Prostate gland (tissue), 2 donors: ENCODE measurements around the gene OSBPL2.

ENCODE experiments used
- POLR2A ChIP-seq: fragments of 450-650 bp; IDR thresholded peaks from one replicate; pipeline ENCODE4 v1.6.1; 2016; ENCODE audit warnings: antibody characterized with exemption, mild to moderate bottlenecking
- TF ChIP-seq, protein P1 (sequence below), 4 experiments: fragments of 200-600 bp in 2 of 4; fragments of 450-650 bp in 2 of 4; sonication (generic) in 2 of 4; IDR thresholded peaks; 1 replicate in 3 of 4; 2 replicates in 1 of 4; pipeline ENCODE4 v1.5.1; 2016 to 2019; ENCODE audit warnings: antibody characterized with exemption in 4 of 4, mild to moderate bottlenecking in 2 of 4, moderate library complexity in 2 of 4

DNA sequence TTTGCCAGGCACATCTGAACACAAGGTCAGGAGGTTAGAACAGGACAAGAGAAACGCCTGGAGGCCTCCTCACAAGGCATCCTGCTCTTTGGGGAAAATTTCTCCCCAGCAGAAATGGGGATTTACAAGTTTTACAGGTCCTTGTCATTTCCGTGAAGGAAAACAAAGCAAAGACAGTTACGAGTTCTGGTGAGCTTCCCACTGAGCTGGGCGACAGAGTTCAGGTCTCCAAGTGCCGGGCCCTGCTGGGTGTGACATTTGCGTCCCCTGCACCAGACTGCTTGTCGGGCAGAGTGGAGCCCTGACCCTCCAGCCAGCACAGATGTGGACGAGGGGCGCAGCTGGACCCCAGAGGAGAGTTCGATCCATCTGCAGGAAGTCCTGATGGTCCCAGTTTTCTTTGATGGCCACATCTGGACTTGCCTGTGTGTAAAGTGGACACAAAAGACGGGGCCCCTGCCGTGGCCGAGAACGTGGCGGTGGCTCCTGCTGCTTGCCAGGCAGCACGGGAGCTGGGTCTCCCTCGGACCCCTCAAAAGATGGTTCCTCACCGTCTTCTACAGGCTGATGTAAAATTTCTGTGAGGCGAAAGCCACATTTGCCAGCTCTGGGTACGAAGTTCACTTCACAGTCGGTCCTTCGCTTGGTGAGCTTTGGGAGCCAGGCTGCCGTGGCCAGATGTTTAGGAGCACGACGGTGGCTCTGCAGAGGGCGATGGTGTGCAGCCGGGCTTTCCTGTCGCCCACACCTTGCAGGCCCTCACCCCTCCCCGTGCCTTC, 59.3 kb downstream of the OSBPL2 start:
- TF ChIP-seq, protein P1, sequence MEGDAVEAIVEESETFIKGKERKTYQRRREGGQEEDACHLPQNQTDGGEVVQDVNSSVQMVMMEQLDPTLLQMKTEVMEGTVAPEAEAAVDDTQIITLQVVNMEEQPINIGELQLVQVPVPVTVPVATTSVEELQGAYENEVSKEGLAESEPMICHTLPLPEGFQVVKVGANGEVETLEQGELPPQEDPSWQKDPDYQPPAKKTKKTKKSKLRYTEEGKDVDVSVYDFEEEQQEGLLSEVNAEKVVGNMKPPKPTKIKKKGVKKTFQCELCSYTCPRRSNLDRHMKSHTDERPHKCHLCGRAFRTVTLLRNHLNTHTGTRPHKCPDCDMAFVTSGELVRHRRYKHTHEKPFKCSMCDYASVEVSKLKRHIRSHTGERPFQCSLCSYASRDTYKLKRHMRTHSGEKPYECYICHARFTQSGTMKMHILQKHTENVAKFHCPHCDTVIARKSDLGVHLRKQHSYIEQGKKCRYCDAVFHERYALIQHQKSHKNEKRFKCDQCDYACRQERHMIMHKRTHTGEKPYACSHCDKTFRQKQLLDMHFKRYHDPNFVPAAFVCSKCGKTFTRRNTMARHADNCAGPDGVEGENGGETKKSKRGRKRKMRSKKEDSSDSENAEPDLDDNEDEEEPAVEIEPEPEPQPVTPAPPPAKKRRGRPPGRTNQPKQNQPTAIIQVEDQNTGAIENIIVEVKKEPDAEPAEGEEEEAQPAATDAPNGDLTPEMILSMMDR (IDR thresholded peaks at IDR 0.05) = no peak
- no peak for TF ChIP-seq POLR2A
